CD1c-positive myeloid dendritic cell (primary cell): ENCODE data around the gene CTTN.
"Not testable (repeated sequence)": the region's sequence is repeated elsewhere in the genome, so short reads cannot be mapped to it uniquely, and the experiment has no call there.

ENCODE experiments used
- DNase-seq: peaks from one replicate; pipeline ENCODE4 v3.0.0-alpha.2; 2016; ENCODE audit errors: extremely low spot score

Gene CTTN

GRCh38 chr11:70454197-70454767 is 56.0 kb downstream of the CTTN start:
- no peak for DNase-seq

- DNase-seq: not testable (repeated sequence)
Measured at GRCh38 chr11:70454811-70455210, 56.5 kb downstream of the CTTN start.

GRCh38 chr11:70455354-70455753 is 57.0 kb downstream of the CTTN start:
- no peak for DNase-seq

GRCh38 chr11:70456921-70457532 is 58.7 kb downstream of the CTTN start:
- DNase-seq: no peak

GRCh38 chr11:70458736-70459135 is 60.4 kb downstream of the CTTN start:
- no peak for DNase-seq

GRCh38 chr11:70460111-70460510 is 61.8 kb downstream of the CTTN start:
- DNase-seq: no peak

- DNase-seq: no peak
Measured at GRCh38 chr11:70460964-70461363, 62.6 kb downstream of the CTTN start.

- no peak for DNase-seq
Measured at GRCh38 chr11:70462818-70463477, 64.6 kb downstream of the CTTN start.

GRCh38 chr11:70463478-70464255 is 65.3 kb downstream of the CTTN start:
- DNase-seq: no peak

- DNase-seq: no peak
Measured at GRCh38 chr11:70464509-70465361, 66.4 kb downstream of the CTTN start.

- no peak for DNase-seq
Measured at GRCh38 chr11:70466154-70466553, 67.8 kb downstream of the CTTN start.

GRCh38 chr11:70466596-70466995 is 68.3 kb downstream of the CTTN start:
- DNase-seq: no peak

GRCh38 chr11:70467201-70468085 is 69.1 kb downstream of the CTTN start:
- peak; percentile 64 for DNase-seq

GRCh38 chr11:70468256-70469195 is 70.2 kb downstream of the CTTN start:
- no peak for DNase-seq

- DNase-seq: peak; percentile 28
Measured at GRCh38 chr11:70470127-70470526, 71.8 kb downstream of the CTTN start.

GRCh38 chr11:70471254-70471653 is 72.9 kb downstream of the CTTN start:
- DNase-seq: peak; percentile 22

- DNase-seq: no peak
Measured at GRCh38 chr11:70472240-70472639, 73.9 kb downstream of the CTTN start.

- no peak for DNase-seq
Measured at GRCh38 chr11:70473186-70473872, 75.0 kb downstream of the CTTN start.
